ENCODE data around the gene PLEKHF1.
"Not testable (repeated sequence)": the region's sequence is repeated elsewhere in the genome, so short reads cannot be mapped to it uniquely, and the experiment has no call there.

PLEKHF1 gene

GRCh38 chr19:29702161-29702962 is 37.1 kb downstream of the PLEKHF1 start:
- H3K4me3 ChIP-seq (ENCODE audit: low read length): no peak overlapping the region
- no peak for TF ChIP-seq CTCF (IDR thresholded peaks at IDR 0.05; ENCODE audit: insufficient read depth, low read depth, low read length, missing control alignments)
- DNase-seq (ENCODE audit: low read depth): no peak

GRCh38 chr19:29702963-29703320 is 37.7 kb downstream of the PLEKHF1 start:
- DNase-seq (ENCODE audit: low read depth): no peak
- no peak for TF ChIP-seq CTCF (IDR thresholded peaks at IDR 0.05; ENCODE audit: insufficient read depth, low read depth, low read length, missing control alignments)
- no peak overlapping the region for H3K4me3 ChIP-seq (ENCODE audit: low read length)

GRCh38 chr19:29704562-29705558 is 39.6 kb downstream of the PLEKHF1 start:
- DNase-seq (ENCODE audit: low read depth): no peak
- TF ChIP-seq CTCF (IDR thresholded peaks at IDR 0.05; ENCODE audit: insufficient read depth, low read depth, low read length, missing control alignments): no peak
- no peak overlapping the region for H3K4me3 ChIP-seq (ENCODE audit: low read length)

GRCh38 chr19:29705706-29706105 is 40.4 kb downstream of the PLEKHF1 start:
- TF ChIP-seq CTCF (IDR thresholded peaks at IDR 0.05; ENCODE audit: insufficient read depth, low read depth, low read length, missing control alignments): no peak
- DNase-seq (ENCODE audit: low read depth): no peak
- no peak overlapping the region for H3K4me3 ChIP-seq (ENCODE audit: low read length)

- no peak for DNase-seq (ENCODE audit: low read depth)
- TF ChIP-seq CTCF (IDR thresholded peaks at IDR 0.05; ENCODE audit: insufficient read depth, low read depth, low read length, missing control alignments): no peak
- no peak overlapping the region for H3K4me3 ChIP-seq (ENCODE audit: low read length)
Measured at GRCh38 chr19:29706635-29707034, 41.4 kb downstream of the PLEKHF1 start.

GRCh38 chr19:29708554-29709439 is 43.5 kb downstream of the PLEKHF1 start:
- DNase-seq (ENCODE audit: low read depth): no peak
- H3K4me3 ChIP-seq (ENCODE audit: low read length): no peak overlapping the region
- TF ChIP-seq CTCF (IDR thresholded peaks at IDR 0.05; ENCODE audit: insufficient read depth, low read depth, low read length, missing control alignments): no peak

GRCh38 chr19:29709440-29709798 is 44.2 kb downstream of the PLEKHF1 start:
- H3K4me3 ChIP-seq (ENCODE audit: low read length); DNase-seq (ENCODE audit: low read depth): not testable (repeated sequence)

Data from epithelial cell of esophagus (primary cell).